22Rv1 (cell line): ENCODE results near the gene XRCC3.

Experiments used
- H3K27ac ChIP-seq: fragments of 450-650 bp; 2 replicates; pipeline ENCODE4 v1.5.1; 2017
- ZFX ChIP-seq: fragments of 450-650 bp; IDR thresholded peaks from 2 replicates; pipeline ENCODE4 v1.6.1; 2017; ENCODE audit warnings: antibody characterized with exemption, borderline replicate concordance
- TF ChIP-seq, protein P1 (sequence below): fragments of 450-650 bp; IDR thresholded peaks from 2 replicates; pipeline ENCODE4 v1.5.1; 2017; ENCODE audit warnings: mild to moderate bottlenecking

Gene XRCC3

DNA sequence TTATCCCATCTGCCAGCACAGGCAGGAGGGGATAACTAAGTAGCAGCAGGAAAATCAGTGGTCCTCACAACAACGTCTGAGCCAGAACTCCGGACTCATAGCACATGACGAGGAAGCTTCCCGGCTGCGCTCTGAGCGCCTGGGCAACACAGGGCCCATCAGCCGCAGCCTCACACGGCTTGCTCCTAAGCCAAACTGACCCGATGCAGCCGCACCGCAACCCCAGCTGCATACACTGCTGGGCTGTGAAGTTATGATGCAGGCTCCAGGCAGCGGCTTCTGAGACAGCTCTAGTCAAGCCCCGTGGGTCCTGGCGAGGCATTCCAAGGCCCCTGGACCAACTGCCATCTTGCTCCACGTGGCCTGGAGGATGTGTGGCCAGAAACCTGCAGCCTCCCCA lies 28.4 kb upstream of the XRCC3 start:
- no peak for TF ChIP-seq ZFX

DNA sequence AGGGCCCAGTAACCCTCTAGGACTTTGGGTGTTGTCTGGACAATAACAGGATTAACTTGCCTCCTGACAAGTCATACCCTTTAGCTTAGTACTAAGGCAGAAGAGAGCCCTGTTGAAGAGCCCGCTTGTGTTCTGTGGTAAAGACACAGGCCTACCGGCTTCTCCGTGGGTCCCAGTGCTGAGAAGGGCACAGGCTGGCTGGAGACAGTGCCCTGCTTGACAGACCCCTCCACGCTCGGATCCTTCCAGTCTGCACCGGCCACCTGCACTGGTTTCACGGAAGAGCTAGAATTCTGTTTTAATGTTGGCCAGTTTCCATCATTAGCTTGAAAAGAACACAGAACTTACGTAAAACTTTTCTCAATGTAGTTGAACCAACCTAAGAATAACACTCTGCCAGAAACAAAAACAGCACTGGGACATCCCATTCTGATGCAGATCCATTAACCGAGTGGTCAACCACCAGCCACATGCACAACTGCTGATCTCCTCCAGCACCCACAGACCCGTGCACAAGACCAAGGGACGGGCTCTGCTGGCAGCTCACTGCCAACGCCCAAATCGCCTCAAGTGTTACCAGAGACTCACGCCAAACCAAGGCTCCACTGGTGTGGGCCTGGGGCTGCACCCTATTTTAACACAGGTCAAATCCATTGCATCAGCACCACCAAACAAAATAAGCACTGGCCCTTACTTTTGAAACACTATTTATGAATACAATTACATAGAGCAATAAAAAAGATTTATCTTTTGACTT lies 27.4 kb upstream of the XRCC3 start:
- H3K27ac ChIP-seq: no peak overlapping the region
- no peak for TF ChIP-seq ZFX
- TF ChIP-seq, protein P1, sequence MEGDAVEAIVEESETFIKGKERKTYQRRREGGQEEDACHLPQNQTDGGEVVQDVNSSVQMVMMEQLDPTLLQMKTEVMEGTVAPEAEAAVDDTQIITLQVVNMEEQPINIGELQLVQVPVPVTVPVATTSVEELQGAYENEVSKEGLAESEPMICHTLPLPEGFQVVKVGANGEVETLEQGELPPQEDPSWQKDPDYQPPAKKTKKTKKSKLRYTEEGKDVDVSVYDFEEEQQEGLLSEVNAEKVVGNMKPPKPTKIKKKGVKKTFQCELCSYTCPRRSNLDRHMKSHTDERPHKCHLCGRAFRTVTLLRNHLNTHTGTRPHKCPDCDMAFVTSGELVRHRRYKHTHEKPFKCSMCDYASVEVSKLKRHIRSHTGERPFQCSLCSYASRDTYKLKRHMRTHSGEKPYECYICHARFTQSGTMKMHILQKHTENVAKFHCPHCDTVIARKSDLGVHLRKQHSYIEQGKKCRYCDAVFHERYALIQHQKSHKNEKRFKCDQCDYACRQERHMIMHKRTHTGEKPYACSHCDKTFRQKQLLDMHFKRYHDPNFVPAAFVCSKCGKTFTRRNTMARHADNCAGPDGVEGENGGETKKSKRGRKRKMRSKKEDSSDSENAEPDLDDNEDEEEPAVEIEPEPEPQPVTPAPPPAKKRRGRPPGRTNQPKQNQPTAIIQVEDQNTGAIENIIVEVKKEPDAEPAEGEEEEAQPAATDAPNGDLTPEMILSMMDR: no peak

More for the DNA sequence above, 28.4 kb upstream of the XRCC3 start:
- H3K27ac ChIP-seq: no peak overlapping the region

DNA sequence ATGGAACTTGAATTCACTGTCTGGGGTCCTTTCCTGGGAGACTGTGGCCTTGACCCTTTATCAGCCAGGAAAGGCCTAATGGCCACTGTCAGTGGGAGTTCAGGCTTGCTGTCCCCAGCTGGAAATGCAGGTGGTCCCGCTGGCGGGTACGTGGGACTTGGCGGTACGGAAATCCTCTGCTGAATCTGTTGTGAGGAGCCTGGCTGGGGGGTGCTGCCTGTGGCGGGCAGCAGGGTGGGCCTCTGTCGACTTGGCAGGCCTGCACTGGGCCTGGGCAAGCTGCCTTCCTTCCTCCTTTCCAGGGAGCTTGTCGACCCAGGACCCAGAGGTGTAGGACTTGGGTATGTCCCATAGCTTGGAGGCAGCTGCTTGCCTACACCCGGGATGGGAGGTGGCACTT lies 26.6 kb upstream of the XRCC3 start:
- H3K27ac ChIP-seq: no peak overlapping the region
- TF ChIP-seq ZFX: no peak
- TF ChIP-seq, protein P1: no peak

DNA sequence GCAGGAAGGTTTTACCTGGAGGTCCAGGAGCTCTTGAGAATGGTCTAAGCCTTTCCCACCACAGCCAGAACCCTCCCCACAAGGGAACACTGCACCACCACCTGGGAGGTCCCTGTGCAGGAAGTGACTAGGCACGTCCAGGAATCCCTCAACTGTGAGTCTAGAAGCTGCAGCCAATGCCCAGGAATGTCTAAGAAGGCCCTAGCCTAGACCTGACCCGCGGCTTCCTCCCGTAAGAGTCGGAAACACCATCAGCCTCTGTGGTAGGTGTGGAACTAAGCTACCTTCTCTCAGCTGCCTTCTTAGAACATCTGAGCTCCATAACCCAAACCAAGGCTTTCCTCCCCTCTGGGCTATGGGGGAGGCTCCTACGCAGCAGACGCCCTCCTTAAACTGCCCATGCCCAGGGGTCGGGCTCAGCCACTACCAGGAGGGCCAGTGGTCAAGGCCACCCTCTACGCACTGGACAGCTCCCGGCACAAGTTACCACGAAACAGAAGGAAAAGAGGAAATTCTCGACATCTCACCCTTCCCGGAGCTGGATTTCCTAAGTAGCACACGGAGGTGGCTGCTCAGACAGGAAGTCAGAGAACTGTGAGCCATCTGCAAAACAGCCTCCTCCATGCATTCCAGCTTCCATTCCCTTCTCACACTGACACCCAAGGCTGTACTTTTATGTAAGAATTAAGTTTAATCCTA lies 25.9 kb upstream of the XRCC3 start:
- TF ChIP-seq, protein P1: no peak
- TF ChIP-seq ZFX: no peak
- H3K27ac ChIP-seq: no peak overlapping the region

DNA sequence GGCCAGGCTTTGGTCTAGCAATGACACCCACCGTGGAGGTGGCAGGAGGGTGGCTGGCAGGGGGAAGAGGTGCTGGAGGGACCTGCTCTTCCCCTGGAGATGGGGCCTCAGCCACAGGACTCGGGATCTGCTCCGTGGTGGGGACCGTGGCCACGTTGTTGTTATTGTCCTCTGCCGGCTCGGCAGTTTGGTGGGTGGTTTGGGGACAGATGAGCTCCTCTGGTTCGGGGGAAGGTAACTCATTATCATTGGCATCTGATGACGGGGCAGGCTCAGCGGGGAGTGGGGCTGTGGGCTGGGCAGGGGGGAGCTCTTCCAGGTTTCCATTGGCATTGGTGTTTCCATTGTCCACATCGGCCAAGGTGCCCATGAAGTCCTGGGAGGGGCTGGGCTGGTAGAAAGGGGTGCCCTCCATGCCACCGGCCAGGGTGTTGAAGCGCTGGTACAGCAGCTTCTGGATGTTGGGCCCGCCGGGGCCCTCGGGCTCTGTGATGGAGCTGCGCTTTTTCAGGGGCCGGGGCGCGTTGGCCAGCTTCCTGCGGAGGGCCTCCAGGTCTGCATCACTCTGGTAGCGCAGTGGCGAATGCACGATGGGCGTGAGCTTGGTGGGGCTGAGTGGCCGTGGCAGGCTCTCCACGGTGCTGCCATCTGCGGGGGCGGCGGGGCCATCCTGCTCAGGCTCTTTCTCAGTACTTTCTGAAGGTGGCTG lies 24.7 kb upstream of the XRCC3 start:
- H3K27ac ChIP-seq: no peak overlapping the region

DNA sequence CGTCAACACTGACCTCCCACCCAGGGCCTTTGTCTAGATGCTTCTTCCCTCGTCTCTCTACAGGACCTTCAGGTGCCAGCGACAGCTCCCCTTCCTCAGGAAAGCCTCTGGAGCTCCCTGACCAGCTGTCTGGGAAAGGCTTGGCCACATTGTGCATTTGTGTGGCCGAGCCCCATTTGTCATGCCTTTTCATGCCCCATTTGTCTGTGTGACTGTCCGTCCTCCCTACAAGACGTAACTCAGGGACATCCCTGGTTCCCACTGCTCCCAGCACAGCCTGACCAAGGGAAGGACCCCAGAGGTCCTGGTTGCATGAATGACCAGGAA lies 24.2 kb upstream of the XRCC3 start:
- TF ChIP-seq, protein P1: no peak
- no peak for TF ChIP-seq ZFX
- no peak overlapping the region for H3K27ac ChIP-seq

More for the DNA sequence above, 24.7 kb upstream of the XRCC3 start:
- TF ChIP-seq ZFX: no peak
- TF ChIP-seq, protein P1: no peak

DNA sequence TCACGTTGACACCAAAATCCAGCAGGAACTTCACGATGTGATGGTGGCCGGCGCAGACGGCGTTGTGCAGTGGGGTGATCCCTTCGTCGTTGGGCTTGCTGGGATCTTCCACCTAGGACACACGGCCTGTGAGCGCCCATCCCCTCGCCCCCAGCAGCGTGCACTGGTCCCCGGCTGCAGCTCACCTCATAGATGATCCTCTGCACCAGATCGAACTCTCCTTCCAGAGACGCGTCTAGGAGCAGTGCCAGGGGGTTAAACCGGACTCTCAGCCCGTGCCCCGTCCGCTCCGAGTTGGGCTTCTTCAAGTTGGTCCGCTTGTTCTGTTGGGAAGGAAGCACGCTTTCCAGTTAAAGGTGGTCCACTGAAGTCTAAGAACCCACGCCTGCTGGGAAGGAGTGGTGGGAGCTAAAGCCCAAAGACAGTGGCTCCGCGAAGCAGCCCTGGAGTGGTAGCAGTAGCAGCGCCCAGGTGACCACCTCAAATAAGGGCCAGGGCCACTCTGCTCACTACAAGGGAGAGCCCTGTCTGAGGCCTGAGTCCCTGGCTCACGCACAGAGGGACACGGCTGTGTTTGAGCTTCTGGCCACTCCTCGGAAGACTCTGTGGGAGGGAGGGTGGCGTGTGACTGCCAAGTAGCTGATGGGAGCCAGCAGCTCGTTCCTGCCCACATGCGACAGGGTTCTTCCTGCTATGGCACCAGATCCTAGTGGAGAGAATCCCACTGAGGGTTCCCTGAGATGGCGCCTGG lies 23.6 kb upstream of the XRCC3 start:
- no peak overlapping the region for H3K27ac ChIP-seq
- TF ChIP-seq ZFX: no peak
- TF ChIP-seq, protein P1: no peak
